Activated effector memory CD4-positive, alpha-beta T cell treated with anti-CD3 and anti-CD28 coated beads, Interleukin-2, amount 50 U/mL, for 16 hours (primary cell): ENCODE results near the gene POU3F1.
"Not testable (repeated sequence)": the region's sequence is repeated elsewhere in the genome, so short reads cannot be mapped to it uniquely, and the experiment has no call there.

Experiments
- DNase-seq: peaks from one replicate; pipeline ENCODE4 v3.0.0-alpha.2; 2020

The POU3F1 gene

GRCh38 chr1:38045401-38046332, 926 bp downstream of the POU3F1 start:
- DNase-seq = no peak

GRCh38 chr1:38044221-38045215, 2.1 kb downstream of the POU3F1 start:
- no peak for DNase-seq

GRCh38 chr1:38043036-38043747, 3.4 kb downstream of the POU3F1 start:
- no peak for DNase-seq

GRCh38 chr1:38041936-38042834, 4.4 kb downstream of the POU3F1 start:
- no peak for DNase-seq

- peak; percentile 24 for DNase-seq
These were observed 7.1 kb downstream of the POU3F1 start for GRCh38 chr1:38039331-38040088.

- no peak for DNase-seq
These were observed 7.7 kb downstream of the POU3F1 start for GRCh38 chr1:38038861-38039260.

GRCh38 chr1:38037221-38037939, 9.2 kb downstream of the POU3F1 start:
- DNase-seq = peak; percentile 64

- peak; percentile 57 for DNase-seq
These were observed 11.7 kb downstream of the POU3F1 start for GRCh38 chr1:38034871-38035270.

GRCh38 chr1:38032992-38033391, 13.6 kb downstream of the POU3F1 start:
- not testable (repeated sequence) for DNase-seq

GRCh38 chr1:38031513-38031866, 15.1 kb downstream of the POU3F1 start:
- no peak for DNase-seq

GRCh38 chr1:38030596-38031512, 15.7 kb downstream of the POU3F1 start:
- no peak for DNase-seq

GRCh38 chr1:38029685-38030511, 16.7 kb downstream of the POU3F1 start:
- DNase-seq = peak; percentile 90

- DNase-seq = no peak
These were observed 17.4 kb downstream of the POU3F1 start for GRCh38 chr1:38029081-38029681.

- DNase-seq = no peak
These were observed 17.9 kb downstream of the POU3F1 start for GRCh38 chr1:38028671-38029070.

- DNase-seq = peak; percentile 87
These were observed 18.4 kb downstream of the POU3F1 start for GRCh38 chr1:38028105-38028591.

GRCh38 chr1:38027201-38028104, 19.1 kb downstream of the POU3F1 start:
- DNase-seq = peak; percentile 59
